GM18505 (cell line): ENCODE data around the gene MARS1.
"Not testable (repeated sequence)": the region's sequence is repeated elsewhere in the genome, so short reads cannot be mapped to it uniquely, and the experiment has no call there.

Source experiments
- ATAC-seq: cut with Tn5 transposase; IDR thresholded peaks from one replicate; pipeline ENCODE4 v1.9.1; 2021; ENCODE audit not compliant: unreplicated experiment
- POLR2A ChIP-seq: IDR thresholded peaks from 4 replicates; pipeline ENCODE4 v1.6.1; 2011; ENCODE audit warnings: borderline replicate concordance; ENCODE audit not compliant: insufficient read depth, insufficient read length; ENCODE audit errors: extremely low read depth

The MARS1 gene

DNA sequence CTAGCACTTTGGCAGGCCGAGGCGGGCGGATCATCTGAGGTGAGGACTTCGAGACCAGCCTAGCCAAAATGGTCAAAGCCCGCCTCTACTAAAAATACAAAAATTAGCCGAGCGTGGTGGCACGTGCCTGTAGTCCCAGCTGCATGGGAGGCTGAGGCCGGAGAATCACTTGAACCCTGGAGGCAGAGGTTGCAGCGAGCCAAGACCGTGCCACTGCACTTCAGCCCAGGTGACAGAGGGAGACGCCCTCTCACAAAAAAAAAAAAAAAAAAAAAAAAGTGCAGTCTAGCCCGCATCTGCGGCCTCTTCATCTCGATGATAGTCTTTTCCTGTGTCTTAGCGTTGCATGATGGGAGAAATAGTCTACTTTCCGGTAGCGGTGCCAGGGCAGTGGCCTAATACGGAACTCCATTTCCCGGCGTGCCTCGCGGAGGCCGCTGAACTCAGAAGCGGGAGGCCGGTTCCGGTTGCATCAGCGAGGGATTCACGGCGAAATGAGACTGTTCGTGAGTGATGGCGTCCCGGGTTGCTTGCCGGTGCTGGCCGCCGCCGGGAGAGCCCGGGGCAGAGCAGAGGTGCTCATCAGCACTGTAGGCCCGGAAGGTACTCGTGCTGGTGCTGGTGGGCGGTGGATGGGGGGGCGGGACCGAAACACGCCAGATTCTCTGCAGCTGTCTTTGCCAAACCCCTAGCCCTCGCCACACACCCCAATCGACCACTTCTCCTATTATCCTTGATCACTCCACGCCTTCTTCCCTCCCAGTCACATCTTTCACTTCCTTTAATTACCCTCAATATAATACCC, at the start of gene MARS1:
MARS1 (plus strand) TSS at position 472 of the 805 bp plus-strand sequence; CDS start at position 495, 23 bp downstream.
- ATAC-seq: peak; percentile 96
- peak; percentile 91 for TF ChIP-seq POLR2A

DNA sequence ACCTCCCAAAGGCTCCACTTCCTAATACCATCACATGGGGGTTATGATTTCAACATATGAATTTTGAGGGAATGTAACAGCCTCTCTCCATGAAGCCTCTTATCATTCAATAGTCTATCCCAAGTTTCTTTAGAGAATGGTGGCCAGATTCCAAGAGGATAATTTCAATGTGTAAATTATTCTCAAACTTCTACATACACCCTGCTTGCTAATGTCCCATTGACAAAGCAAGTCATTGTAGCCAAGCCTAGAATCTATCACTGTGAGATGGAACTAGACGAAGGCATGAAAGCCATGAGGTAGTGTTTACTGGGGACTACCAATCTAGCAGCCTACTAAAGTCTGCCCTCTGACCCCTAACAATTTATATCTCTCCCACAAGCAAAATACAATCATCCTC, 49.5 kb upstream of the MARS1 start:
- TF ChIP-seq POLR2A: no peak
- no peak for ATAC-seq

- TF ChIP-seq POLR2A: no peak
- no peak for ATAC-seq
Measured at GRCh38 chr12:57439762-57440266, 48.1 kb upstream of the MARS1 start.

DNA sequence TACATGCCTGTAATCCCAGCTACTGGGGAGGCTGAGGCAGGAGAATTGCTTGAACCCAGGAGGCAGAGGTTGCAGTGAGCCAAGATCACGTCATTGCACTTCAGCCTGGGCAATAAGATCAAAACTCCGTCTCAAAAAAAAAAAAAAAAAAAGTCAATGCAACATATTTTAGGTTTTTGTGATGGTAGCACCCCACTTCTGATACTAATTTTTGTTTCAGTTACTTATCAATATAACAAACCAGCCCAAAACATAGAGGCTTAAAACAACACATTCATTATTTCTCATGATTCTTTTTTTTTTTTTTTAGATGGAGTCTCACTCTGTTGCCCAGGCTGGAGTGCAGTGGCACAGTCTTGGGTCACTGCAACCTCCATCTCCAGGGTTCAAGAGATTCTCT, 46.5 kb upstream of the MARS1 start:
- not testable (repeated sequence) for ATAC-seq

GRCh38 chr12:57441846-57442427, 45.9 kb upstream of the MARS1 start:
- TF ChIP-seq POLR2A: no peak
- ATAC-seq: no peak

DNA sequence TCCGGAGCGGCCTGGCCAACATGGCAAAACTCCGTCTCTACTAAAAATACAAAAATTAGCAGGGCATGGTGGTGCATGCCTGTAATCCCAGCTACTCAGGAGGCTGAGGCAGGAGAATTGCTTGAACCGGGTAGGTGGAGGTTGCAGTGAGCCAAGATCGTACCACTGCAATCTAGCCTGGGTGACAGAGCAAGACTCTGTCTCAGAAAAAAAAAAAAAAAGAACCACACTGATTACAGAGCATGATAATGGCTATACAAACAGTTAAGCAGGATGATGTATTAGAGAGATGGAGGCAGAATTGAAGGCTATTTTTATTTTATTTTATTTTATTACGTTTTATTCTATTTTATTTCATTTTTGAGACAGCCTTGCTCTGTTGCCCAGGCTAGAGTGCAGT, 43.5 kb upstream of the MARS1 start:
- not testable (repeated sequence) for ATAC-seq

DNA sequence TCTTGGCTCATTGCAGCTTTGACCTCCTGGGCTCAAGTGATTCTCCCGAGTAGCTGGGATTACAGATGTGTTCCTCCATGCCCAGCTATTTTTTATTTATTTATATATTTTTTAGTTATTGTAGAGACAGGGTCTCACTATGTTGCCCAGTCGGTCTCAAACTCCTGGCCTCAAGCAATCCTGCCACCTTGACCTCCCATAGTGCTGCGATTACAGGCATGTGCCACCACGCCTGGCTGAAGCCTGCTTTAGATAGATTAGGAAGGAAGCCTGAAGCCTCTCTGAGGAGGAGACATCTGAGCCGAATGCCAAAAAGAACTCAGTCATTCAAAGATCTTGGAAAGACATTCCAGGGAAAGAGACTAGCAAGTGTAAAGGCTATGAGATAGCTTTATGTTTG, 43.1 kb upstream of the MARS1 start:
- TF ChIP-seq POLR2A: no peak
- ATAC-seq: no peak

GRCh38 chr12:57446292-57446960, 41.4 kb upstream of the MARS1 start:
- ATAC-seq: no peak
- no peak for TF ChIP-seq POLR2A

DNA sequence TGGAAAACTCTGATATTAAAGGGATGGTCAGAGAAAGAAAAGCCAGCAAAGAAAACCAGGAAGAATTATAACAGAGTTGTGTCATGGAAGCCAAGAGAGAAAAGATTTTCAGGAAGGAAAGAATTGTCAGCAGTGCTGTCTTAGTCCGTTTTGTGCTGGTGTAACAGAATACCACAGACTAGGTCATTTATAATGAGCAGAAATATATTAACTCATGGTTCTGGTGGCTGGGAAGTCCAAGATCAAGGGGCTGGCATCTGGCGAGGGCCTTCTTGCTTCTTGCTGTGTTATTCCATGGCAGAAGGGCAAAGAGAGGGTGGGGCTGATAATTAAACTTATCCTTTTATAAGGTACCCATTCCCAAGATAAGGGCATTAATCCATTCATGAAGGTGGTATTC, 39.2 kb upstream of the MARS1 start:
- ATAC-seq: no peak
- TF ChIP-seq POLR2A: no peak

DNA sequence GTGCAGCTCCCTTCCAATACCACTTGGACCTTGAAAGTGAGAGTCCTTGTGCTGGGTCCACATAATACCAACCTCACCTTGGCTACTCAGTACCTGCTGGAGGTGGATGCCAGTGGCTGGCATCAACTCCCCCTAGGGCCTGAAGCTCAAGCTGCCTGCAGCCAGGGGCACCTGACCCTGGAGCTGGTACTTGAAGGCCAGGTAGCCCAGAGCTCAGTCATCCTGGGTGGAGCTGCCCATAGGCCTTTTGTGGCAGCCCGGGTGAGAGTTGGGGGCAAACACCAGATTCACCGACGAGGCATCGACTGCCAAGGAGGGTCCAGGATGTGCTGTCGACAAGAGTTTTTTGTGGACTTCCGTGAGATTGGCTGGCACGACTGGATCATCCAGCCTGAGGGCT, 38.5 kb upstream of the MARS1 start:
- ATAC-seq: no peak
- TF ChIP-seq POLR2A: no peak

DNA sequence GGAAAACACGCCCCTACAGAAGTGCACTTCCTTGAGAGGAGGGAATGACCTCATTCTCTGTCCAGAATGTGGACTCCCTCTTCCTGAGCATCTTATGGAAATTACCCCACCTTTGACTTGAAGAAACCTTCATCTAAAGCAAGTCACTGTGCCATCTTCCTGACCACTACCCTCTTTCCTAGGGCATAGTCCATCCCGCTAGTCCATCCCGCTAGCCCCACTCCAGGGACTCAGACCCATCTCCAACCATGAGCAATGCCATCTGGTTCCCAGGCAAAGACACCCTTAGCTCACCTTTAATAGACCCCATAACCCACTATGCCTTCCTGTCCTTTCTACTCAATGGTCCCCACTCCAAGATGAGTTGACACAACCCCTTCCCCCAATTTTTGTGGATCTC, 37.8 kb upstream of the MARS1 start:
- no peak for ATAC-seq
- no peak for TF ChIP-seq POLR2A

GRCh38 chr12:57451233-57451778, 36.6 kb upstream of the MARS1 start:
- ATAC-seq: no peak
- no peak for TF ChIP-seq POLR2A

DNA sequence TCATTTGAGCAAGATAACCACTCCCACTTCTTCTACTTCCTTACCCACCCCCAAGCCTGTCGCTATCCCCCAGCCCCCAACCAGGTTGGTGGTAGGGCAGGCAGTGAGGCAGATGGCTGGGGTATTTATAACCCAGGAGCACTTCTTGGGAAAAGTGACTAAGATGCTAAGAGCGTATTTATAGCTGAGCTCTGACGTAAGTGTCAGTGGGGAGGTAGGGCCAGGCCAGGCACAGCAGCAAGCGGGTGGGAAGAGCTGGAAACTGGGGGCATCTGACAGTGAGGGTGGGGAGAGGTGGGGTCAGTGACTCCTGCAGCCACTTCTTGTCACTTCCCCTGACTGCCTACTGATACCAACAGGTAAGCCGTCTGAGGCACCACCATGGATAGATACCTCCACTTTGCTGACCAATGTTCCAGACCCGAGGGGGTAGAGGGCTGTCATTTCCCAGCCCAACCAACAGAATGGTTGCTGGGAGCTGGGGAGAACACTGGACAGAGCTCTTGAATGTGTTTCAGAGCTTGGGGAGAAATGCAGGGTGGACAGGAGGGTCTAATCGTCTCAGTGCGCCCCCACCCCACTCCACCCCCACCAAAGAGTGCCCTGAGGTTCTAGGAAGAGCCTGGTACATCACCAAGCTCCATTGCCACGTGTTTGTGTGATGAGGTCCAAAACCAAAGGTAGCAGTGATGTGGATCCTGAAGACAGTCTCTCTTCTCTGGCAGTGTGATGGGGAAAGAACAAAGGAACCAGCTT, 35.5 kb upstream of the MARS1 start:
- no peak for TF ChIP-seq POLR2A
- ATAC-seq: no peak
